Ramos (cell line): ENCODE measurements around the gene TMEM135.
"Not testable (repeated sequence)": the region's sequence is repeated elsewhere in the genome, so short reads cannot be mapped to it uniquely, and the experiment has no call there.

Experiments
- in situ Hi-C: fragments of 300-500 bp; cut with MboI; formaldehyde crosslinking; loops from one replicate; pipeline ENCODE4 v1.14.3; 2022; ENCODE audit warnings: low sequenced_read_pairs; ENCODE audit not compliant: unreplicated experiment

Gene TMEM135

GRCh38 chr11:87019613-87020271, 18.0 kb upstream of the TMEM135 start:
- in situ Hi-C loops, result no loop called here

- in situ Hi-C loops, result no loop called here
These were observed 17.4 kb upstream of the TMEM135 start for GRCh38 chr11:87020336-87020735.

GRCh38 chr11:87020764-87021365, 16.9 kb upstream of the TMEM135 start:
- in situ Hi-C loops, result no loop called here

- in situ Hi-C loops, result no loop called here
These were observed 15.5 kb upstream of the TMEM135 start for GRCh38 chr11:87022254-87022653.

- in situ Hi-C loops, result no loop called here
These were observed 15.0 kb upstream of the TMEM135 start for GRCh38 chr11:87022738-87023137.

- in situ Hi-C loops, result not testable (repeated sequence)
These were observed 11.3 kb upstream of the TMEM135 start for GRCh38 chr11:87026415-87026814.

- in situ Hi-C loops, result no loop called here
These were observed 7.2 kb upstream of the TMEM135 start for GRCh38 chr11:87030458-87031054.

GRCh38 chr11:87031433-87032170, 6.1 kb upstream of the TMEM135 start:
- in situ Hi-C loops, result no loop called here

GRCh38 chr11:87033561-87033960, 4.2 kb upstream of the TMEM135 start:
- in situ Hi-C loops, result no loop called here

- in situ Hi-C loops, result no loop called here
These were observed 1.7 kb upstream of the TMEM135 start for GRCh38 chr11:87035976-87036583.

GRCh38 chr11:87036756-87037449, 831 bp upstream of the TMEM135 start:
- in situ Hi-C loops, result no loop called here

- in situ Hi-C loops, result no loop called here
These were observed 672 bp downstream of the TMEM135 start for GRCh38 chr11:87038235-87038977.

GRCh38 chr11:87039371-87039770, 1.6 kb downstream of the TMEM135 start:
- in situ Hi-C loops, result no loop called here

GRCh38 chr11:87043894-87044293, 6.2 kb downstream of the TMEM135 start:
- in situ Hi-C loops, result no loop called here

- in situ Hi-C loops, result no loop called here
These were observed 9.1 kb downstream of the TMEM135 start for GRCh38 chr11:87046824-87047223.

- in situ Hi-C loops, result no loop called here
These were observed 18.4 kb downstream of the TMEM135 start for GRCh38 chr11:87056091-87056490.

GRCh38 chr11:87057749-87058148, 20.0 kb downstream of the TMEM135 start:
- in situ Hi-C loops, result no loop called here

GRCh38 chr11:87059596-87060390, 22.1 kb downstream of the TMEM135 start:
- in situ Hi-C loops, result no loop called here

GRCh38 chr11:87061766-87062165, 24.0 kb downstream of the TMEM135 start:
- in situ Hi-C loops, result no loop called here
